Left ventricle myocardium inferior (tissue), 1 donor: ENCODE data around the gene EHBP1. TPM values are rescaled to one million over a fixed set of nuclear protein-coding genes. Genes with fewer than 3 reads are reported as not detected.

Source experiments
- DNase-seq: peaks from one replicate; pipeline ENCODE4 v3.0.0-alpha.2; 2020
- H3K27ac ChIP-seq: fragments of 200-600 bp; replicated peaks from 2 replicates; pipeline ENCODE4 v1.8.0; 2021
- H3K27me3 ChIP-seq: fragments of 200-600 bp; 2 replicates; pipeline ENCODE4 v1.8.0; 2021; ENCODE audit warnings: low read depth
- H3K36me3 ChIP-seq: fragments of 200-600 bp; 2 replicates; pipeline ENCODE4 v1.8.0; 2021
- H3K4me1 ChIP-seq: fragments of 200-600 bp; 2 replicates; pipeline ENCODE4 v1.8.0; 2021
- H3K4me3 ChIP-seq: fragments of 200-600 bp; 2 replicates; pipeline ENCODE4 v1.8.0; 2021; ENCODE audit warnings: mild to moderate bottlenecking, moderate library complexity
- H3K9me3 ChIP-seq: fragments of 200-600 bp; replicated peaks from 2 replicates; pipeline ENCODE4 v1.8.0; 2021
- CTCF ChIP-seq: fragments of 200-600 bp; IDR thresholded peaks from 2 replicates; pipeline ENCODE4 v1.8.0; 2021; ENCODE audit warnings: antibody characterized with exemption, mild to moderate bottlenecking, borderline replicate concordance
- intact Hi-C: fragments of 100-400 bp; cut with micrococcal nuclease; formaldehyde crosslinking; loops from one replicate; pipeline ENCODE4 v1.11.0; 2022
- total RNA-seq: library from RNA; stranded (reverse); fragmentation: NEBNext Ultra II Directional; extraction: Animal tissue kit (Norgen Biotek cat#: 25700); gene quantifications from one replicate; pipeline ENCODE4 v1.2.1, GENCODE V29; 2021
- donor health status: DM: no; HTN: yes; CAD: no; lungs with severe emphysema.

EHBP1 gene
- total RNA-seq, 1 donor from 2014 or later = 20.4 TPM

DNA sequence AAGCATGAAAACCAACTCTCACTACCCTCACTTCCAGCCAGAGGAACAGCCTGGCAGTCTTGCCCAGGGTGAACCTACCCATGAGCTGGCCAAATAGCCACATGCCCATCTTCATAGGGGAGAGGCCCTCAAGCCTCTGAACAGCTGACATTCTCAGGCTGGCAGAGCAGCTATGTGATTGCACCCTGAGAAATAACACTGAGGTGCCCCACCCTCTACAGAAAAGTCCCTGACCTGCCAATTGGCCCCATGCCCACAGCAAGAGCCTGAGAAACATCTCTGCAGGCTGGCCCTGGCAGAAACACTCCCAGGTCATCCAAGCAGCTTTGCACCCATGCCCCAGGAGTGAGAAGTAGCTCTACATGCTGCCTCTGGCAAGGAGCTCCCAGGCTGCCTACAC is 217.7 kb downstream of the EHBP1 start:
- Histone ChIP-seq H3K27ac (no peak overlapping the region), H3K36me3 (peaks cover 32% of the 10 kb centered on the region), H3K9me3 (peaks cover 55% of the 10 kb centered on the region), H3K4me3 (no peak overlapping the region), H3K27me3 (no peaks in the 10 kb centered on the region), H3K4me1 (no peaks in the 10 kb centered on the region)
- DNase-seq = no peak
- intact Hi-C loops = no loop called here
- TF ChIP-seq CTCF = no peak

DNA sequence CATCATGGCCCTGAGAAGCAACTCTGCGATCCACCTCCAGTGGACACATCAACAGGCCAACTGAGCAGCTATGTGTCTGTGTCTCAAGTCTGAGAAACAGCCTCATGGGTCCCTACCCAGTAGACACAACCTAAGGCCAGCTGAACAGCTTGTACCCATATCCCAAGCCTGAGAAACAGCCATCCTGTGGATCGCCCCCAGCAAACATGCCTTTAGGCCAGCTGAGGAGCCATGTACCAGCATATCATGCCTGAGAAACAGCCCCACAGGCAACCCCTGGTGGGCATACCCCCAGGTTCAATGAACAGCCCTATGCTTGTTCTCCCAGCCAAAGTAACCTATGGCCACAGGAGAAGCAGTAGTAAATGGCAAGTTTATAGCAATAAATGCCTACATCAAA is 218.4 kb downstream of the EHBP1 start:
- no peak for TF ChIP-seq CTCF

DNA sequence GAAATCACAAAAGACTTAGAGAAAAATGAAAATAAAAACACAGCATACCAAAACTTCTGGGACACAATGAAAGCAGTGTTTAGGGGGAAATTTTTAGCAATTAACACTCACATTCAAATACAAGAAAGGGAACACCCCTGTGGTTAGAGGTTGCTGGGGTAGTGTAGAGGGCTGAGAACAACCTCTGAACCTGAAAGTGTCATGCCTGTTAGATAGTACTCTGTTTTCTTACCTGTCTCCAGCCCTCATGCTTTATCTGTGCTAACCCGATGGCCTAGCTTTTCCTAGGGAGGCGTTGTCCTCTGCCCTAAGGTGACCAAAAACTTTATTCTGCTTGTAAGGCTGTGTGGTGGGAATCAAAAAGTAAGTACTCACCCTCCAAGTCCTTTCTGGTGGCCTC is 222.5 kb downstream of the EHBP1 start:
- H3K27me3 ChIP-seq = no peaks in the 10 kb centered on the region
- TF ChIP-seq CTCF = no peak
- peaks cover 27% of the 10 kb centered on the region for H3K9me3 ChIP-seq
- no peak overlapping the region for H3K4me3 ChIP-seq
- H3K4me1 ChIP-seq = no peaks in the 10 kb centered on the region
- peaks cover 8% of the 10 kb centered on the region for H3K36me3 ChIP-seq
- H3K27ac ChIP-seq = no peak overlapping the region
- intact Hi-C loops = no loop called here
- DNase-seq = no peak

More for the DNA sequence above, 218.4 kb downstream of the EHBP1 start:
- intact Hi-C loops = no loop called here
- H3K4me3 ChIP-seq = no peak overlapping the region
- no peaks in the 10 kb centered on the region for H3K27me3 ChIP-seq
- DNase-seq = no peak
- H3K36me3 ChIP-seq = peaks cover 32% of the 10 kb centered on the region
- no peaks in the 10 kb centered on the region for H3K4me1 ChIP-seq
- H3K9me3 ChIP-seq = peaks cover 50% of the 10 kb centered on the region
- H3K27ac ChIP-seq = no peak overlapping the region

- intact Hi-C loops = no loop called here
These were observed 226.0 kb downstream of the EHBP1 start for GRCh38 chr2:62931536-62931935.

GRCh38 chr2:62933398-62933917 is 227.9 kb downstream of the EHBP1 start:
- Histone ChIP-seq H3K36me3 (no peaks in the 10 kb centered on the region), H3K27me3 (no peaks in the 10 kb centered on the region), H3K27ac (no peak overlapping the region), H3K9me3 (no peaks in the 10 kb centered on the region), H3K4me3 (no peak overlapping the region), H3K4me1 (no peaks in the 10 kb centered on the region)
- intact Hi-C loops = no loop called here
- DNase-seq = no peak
- no peak for TF ChIP-seq CTCF

More at GRCh38 chr2:62931536-62931935, 226.0 kb downstream of the EHBP1 start:
- no peak for DNase-seq
- no peaks in the 10 kb centered on the region for H3K27me3 ChIP-seq
- TF ChIP-seq CTCF = no peak
- H3K4me1 ChIP-seq = no peaks in the 10 kb centered on the region
- no peaks in the 10 kb centered on the region for H3K9me3 ChIP-seq
- H3K36me3 ChIP-seq = no peaks in the 10 kb centered on the region
- H3K27ac ChIP-seq = no peak overlapping the region
- H3K4me3 ChIP-seq = no peak overlapping the region

GRCh38 chr2:62934517-62934916 is 229.0 kb downstream of the EHBP1 start:
- Histone ChIP-seq H3K36me3 (no peaks in the 10 kb centered on the region), H3K4me1 (no peaks in the 10 kb centered on the region), H3K9me3 (no peaks in the 10 kb centered on the region), H3K27me3 (no peaks in the 10 kb centered on the region), H3K27ac (no peak overlapping the region), H3K4me3 (no peak overlapping the region)
- TF ChIP-seq CTCF = no peak
- no peak for DNase-seq
- intact Hi-C loops = no loop called here
